Activated CD4-positive, alpha-beta T cell treated with anti-CD3 and anti-CD28 coated beads, Interleukin-2, amount 50 U/mL, for 4 hours (primary cell): Measurements from ENCODE around the gene XPOT.

Experiments
- DNase-seq, 2 experiments: peaks; one replicate each; pipeline ENCODE4 v3.0.0-alpha.2; 2020

XPOT gene

GRCh38 chr12:64419696-64420095 is 15.5 kb downstream of the XPOT start:
- no peak for DNase-seq

- DNase-seq, result no peak
Measured at GRCh38 chr12:64427988-64428387, 23.8 kb downstream of the XPOT start.

- DNase-seq, result no peak
Measured at GRCh38 chr12:64428956-64429355, 24.8 kb downstream of the XPOT start.

- no peak for DNase-seq
Measured at GRCh38 chr12:64430886-64431285, 26.7 kb downstream of the XPOT start.

- DNase-seq, result no peak
Measured at GRCh38 chr12:64431791-64432190, 27.6 kb downstream of the XPOT start.

- DNase-seq, result no peak
Measured at GRCh38 chr12:64433915-64434314, 29.7 kb downstream of the XPOT start.

- DNase-seq, result no peak
Measured at GRCh38 chr12:64440100-64440499, 35.9 kb downstream of the XPOT start.

GRCh38 chr12:64445490-64445889 is 41.3 kb downstream of the XPOT start:
- no peak for DNase-seq

- no peak for DNase-seq
Measured at GRCh38 chr12:64446295-64446694, 42.1 kb downstream of the XPOT start.

GRCh38 chr12:64450057-64450640 is 46.0 kb downstream of the XPOT start:
- no peak for DNase-seq

GRCh38 chr12:64450711-64451486 is 46.7 kb downstream of the XPOT start:
- DNase-seq, result no peak

- peak; percentile 36 to 37 for DNase-seq
Measured at GRCh38 chr12:64451687-64452558, 47.7 kb downstream of the XPOT start, which contains the start of gene TBK1. TBK1 (plus strand) TSS chr12:64452120; CDS start chr12:64455871, 3,751 bp downstream.

- no peak for DNase-seq
Measured at GRCh38 chr12:64452559-64453329, 48.6 kb downstream of the XPOT start.

GRCh38 chr12:64455506-64455905 is 51.3 kb downstream of the XPOT start:
- no peak for DNase-seq

GRCh38 chr12:64456119-64456518 is 51.9 kb downstream of the XPOT start:
- DNase-seq, result no peak

GRCh38 chr12:64457032-64457431 is 52.8 kb downstream of the XPOT start:
- DNase-seq, result peak; percentile 42 to 45

- no peak for DNase-seq
Measured at GRCh38 chr12:64457466-64457865, 53.3 kb downstream of the XPOT start.

- DNase-seq, result no peak
Measured at GRCh38 chr12:64457923-64458322, 53.7 kb downstream of the XPOT start.

- DNase-seq, result no peak
Measured at GRCh38 chr12:64459394-64459891, 55.3 kb downstream of the XPOT start.

- DNase-seq, result no peak
Measured at GRCh38 chr12:64461634-64462414, 57.6 kb downstream of the XPOT start.

- DNase-seq, result no peak
Measured at GRCh38 chr12:64466178-64466577, 62.0 kb downstream of the XPOT start.

- DNase-seq, result no peak
Measured at GRCh38 chr12:64468966-64469365, 64.8 kb downstream of the XPOT start.
